ENCODE measurements around the gene EIF3D. TPM values are rescaled to one million over a fixed set of nuclear protein-coding genes. Genes with fewer than 3 reads are reported as not detected.

EIF3D gene
- total RNA-seq, 1 donor, result 389 TPM

DNA sequence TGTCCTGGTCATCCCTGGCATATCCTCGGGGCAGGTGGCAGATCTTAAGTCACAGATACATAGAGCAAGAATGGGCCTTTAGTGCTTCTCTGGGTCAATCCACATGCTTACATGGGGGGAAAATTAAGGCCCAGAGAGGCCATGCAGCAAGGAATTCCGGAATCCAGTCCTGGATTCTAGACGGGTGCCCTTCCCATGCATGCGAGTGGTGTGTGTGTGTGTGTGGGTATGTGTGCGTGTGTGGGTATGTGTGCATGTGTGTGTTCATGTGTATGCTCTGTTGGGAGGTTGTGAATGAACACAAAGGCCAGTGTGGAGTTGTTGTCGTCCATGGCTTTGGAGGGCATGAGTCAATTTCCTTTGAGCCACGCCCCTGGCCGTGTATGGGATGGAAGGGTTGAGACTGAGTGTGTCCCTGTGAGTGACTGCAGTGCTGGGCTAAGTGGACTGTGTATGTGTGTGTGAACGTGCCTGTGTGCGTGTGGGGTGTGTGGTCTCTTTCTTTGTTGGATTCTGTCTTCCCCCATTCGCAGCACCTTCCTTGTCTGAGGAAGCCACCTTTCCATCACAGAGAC lies 33.4 kb upstream of the EIF3D start:
- H3K4me3 ChIP-seq (ENCODE audit: low read length), result no peak overlapping the region
- peaks cover 5% of the 10 kb centered on the region for H3K4me1 ChIP-seq (ENCODE audit: insufficient read depth, low read length)

DNA sequence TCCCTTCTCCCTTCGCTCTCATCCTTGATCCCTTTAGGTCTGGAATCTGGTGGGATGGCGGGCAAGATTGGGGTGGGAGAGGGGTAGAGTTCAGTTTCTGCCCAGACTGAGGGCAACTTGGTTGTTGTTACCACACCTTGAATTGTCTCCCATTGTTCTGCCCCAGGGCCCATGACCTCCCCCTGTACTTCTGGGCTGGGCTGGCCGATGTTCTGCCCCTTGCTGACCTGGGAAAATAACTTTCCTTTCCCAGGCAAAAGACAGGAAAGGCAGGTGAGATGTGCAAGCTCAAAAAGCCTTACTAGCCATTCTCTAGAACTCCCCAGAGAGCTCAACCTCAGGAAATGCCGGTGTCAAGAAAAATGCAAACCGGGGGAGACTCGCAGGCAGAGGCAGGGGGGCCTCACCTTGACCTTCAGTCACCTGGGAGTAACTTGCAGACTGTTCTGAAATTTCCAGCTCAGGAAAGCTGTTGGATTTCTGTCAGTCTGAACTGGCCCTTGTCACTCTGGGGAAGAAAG lies 32.4 kb upstream of the EIF3D start:
- peaks cover 5% of the 10 kb centered on the region for H3K4me1 ChIP-seq (ENCODE audit: insufficient read depth, low read length)
- peaks cover 4% of the 10 kb centered on the region for H3K27me3 ChIP-seq (ENCODE audit: insufficient read depth, low read length)
- H3K9me3 ChIP-seq (ENCODE audit: low read depth, low read length), result no peaks in the 10 kb centered on the region
- no peak overlapping the region for H3K4me3 ChIP-seq (ENCODE audit: low read length)

More for the DNA sequence above, 33.4 kb upstream of the EIF3D start:
- Histone ChIP-seq H3K9me3 (ENCODE audit: low read depth, low read length) (no peaks in the 10 kb centered on the region), H3K27me3 (ENCODE audit: insufficient read depth, low read length) (peaks cover 4% of the 10 kb centered on the region)

DNA sequence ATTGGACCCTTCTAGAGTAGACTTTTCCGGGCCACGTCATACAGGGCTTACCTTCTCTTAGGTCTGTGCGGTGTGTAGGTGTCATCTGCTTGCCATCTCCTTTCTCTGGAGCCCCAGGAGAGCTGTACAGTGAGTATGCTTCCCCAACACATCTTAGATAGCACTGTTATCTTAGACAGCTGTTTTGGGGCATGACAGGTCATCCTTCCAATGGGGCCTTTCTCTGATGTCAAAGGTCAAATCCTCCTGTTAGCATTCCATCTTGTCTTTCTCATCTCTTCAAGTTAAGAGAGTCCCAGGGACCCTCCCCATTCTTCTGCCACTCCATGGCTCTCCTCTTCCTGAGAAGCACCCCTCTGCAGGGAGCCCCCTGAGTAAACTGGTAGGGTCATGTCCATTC lies 31.0 kb upstream of the EIF3D start:
- Histone ChIP-seq H3K4me3 (ENCODE audit: low read length) (no peak overlapping the region), H3K9me3 (ENCODE audit: low read depth, low read length) (no peaks in the 10 kb centered on the region), H3K27me3 (ENCODE audit: insufficient read depth, low read length) (peaks cover 4% of the 10 kb centered on the region), H3K4me1 (ENCODE audit: insufficient read depth, low read length) (peaks cover 5% of the 10 kb centered on the region)

DNA sequence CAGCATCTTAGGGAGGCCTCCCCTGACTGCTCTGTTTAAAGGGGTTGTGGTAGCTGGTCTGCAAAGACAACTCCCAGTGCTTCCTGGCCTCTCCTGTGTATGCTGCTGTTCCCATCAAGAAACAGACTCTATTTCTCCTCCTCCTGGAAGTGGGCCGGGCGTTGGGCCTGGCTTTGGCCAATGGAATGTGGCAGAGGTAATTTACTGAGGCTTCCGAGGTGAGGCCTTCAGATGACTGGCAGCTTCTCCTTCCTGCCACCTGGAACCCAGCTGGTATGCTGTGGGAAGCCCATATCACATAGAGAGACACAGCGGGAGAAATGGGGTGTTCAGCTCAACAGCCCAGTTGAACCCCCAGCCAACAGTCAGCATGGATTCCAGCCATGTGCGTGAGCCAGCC lies 25.1 kb upstream of the EIF3D start:
- Histone ChIP-seq H3K27me3 (ENCODE audit: insufficient read depth, low read length) (no peaks in the 10 kb centered on the region), H3K9me3 (ENCODE audit: low read depth, low read length) (no peaks in the 10 kb centered on the region), H3K4me1 (ENCODE audit: insufficient read depth, low read length) (peaks cover 25% of the 10 kb centered on the region), H3K4me3 (ENCODE audit: low read length) (no peak overlapping the region)

DNA sequence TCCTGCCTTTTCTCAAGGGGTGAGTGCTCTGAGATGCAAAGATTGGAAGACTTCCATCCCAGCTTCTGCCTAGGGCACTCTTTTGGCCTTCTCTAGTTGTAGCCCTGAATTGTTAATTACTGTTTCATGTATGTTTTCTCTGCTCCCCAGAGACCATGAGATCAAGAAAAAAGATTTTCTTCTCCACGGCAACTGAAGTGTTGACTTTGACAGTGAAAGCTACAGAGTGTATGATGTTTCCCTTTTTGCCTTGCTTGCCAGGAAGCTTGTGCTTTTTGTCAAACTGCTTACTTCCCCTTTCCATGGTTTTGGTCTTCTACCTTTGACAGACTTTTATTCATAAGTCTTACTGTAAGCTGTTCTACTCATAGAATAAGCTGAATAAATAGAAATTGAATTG lies 23.3 kb upstream of the EIF3D start:
- peaks cover 26% of the 10 kb centered on the region for H3K4me1 ChIP-seq (ENCODE audit: insufficient read depth, low read length)
- no peaks in the 10 kb centered on the region for H3K9me3 ChIP-seq (ENCODE audit: low read depth, low read length)
- no peaks in the 10 kb centered on the region for H3K27me3 ChIP-seq (ENCODE audit: insufficient read depth, low read length)
- no peak overlapping the region for H3K4me3 ChIP-seq (ENCODE audit: low read length)

DNA sequence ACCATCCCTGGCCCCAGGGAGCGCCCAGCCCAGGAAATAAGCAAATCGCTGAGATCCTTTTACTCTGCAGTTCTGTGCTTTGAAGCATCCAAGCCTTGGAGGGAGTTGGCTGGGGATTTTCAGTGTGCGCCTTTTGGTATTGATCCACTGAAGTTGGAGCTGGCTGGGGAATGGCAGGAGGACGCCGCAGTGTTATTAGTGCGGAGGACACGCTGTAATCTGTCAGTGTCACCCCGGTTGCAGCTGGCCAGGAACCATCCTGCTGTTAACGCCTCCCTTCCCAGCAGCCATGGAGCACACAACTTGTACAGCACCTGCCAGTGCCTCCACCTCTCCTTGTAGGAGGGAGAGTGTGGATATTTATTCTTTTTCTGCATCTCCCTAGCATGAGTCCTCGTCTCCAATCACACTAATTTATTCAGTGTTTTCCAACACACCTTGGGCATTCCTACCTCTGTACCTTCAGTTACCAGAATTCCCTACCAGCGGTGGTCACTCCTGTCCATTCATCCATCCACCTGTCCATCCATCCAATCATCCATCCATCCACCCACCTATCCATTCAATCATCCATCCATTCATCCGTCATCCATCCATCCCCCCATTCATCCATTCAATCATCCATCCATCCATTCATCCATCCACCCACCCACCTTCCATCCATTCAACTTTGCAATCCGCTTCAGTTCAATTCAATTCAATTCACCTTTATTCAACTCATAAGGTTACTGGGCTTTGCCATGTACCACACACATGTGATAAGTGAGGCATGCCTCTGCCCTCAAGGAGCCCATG lies 21.9 kb upstream of the EIF3D start:
- H3K4me3 ChIP-seq (ENCODE audit: low read length), result no peak overlapping the region
- no peaks in the 10 kb centered on the region for H3K27me3 ChIP-seq (ENCODE audit: insufficient read depth, low read length)
- peaks cover 26% of the 10 kb centered on the region for H3K4me1 ChIP-seq (ENCODE audit: insufficient read depth, low read length)
- H3K9me3 ChIP-seq (ENCODE audit: low read depth, low read length), result no peaks in the 10 kb centered on the region

DNA sequence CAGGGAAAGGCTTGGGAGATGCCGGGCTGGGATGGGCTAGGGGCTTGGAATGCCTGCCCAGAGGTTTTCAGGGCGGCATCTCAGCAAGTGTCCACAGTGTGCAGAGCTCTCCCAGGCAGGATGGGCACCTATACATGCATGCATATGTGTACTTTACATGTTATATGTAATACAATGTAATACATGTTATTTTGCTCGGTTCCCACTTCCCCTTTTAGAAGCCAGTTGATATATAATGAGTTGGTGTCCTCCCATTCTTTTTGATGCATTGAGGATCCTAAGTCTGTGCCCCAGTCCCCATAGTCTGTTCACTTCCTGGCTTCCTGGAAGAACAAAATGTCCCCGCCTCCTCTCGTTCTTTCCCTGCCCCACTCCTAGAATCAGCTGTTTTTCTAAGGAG lies 20.1 kb upstream of the EIF3D start:
- H3K4me3 ChIP-seq (ENCODE audit: low read length), result no peak overlapping the region
- H3K9me3 ChIP-seq (ENCODE audit: low read depth, low read length), result no peaks in the 10 kb centered on the region
- H3K27me3 ChIP-seq (ENCODE audit: insufficient read depth, low read length), result no peaks in the 10 kb centered on the region
- peaks cover 26% of the 10 kb centered on the region for H3K4me1 ChIP-seq (ENCODE audit: insufficient read depth, low read length)

DNA sequence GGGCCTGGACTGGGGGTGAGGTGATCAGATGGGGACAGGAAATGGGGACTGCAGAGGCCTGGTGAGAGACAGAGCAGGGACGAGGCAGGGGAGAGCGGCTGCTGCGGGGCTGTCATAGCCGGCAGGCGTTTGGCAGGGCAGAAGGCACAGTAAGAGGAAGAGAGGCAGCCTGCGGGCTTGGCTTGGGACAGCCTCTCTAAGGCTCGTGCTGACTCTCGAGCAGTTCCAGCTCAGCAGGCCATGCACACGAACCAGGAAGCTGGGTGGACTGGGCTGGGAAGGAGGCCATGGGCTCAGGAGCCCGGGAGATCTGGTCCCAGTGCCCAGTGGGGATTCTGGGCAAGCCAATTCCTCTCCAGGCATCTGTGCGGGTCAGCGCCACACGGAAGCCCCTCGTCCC lies 19.6 kb upstream of the EIF3D start:
- Histone ChIP-seq H3K27me3 (ENCODE audit: insufficient read depth, low read length) (no peaks in the 10 kb centered on the region), H3K4me1 (ENCODE audit: insufficient read depth, low read length) (peaks cover 26% of the 10 kb centered on the region), H3K4me3 (ENCODE audit: low read length) (no peak overlapping the region), H3K9me3 (ENCODE audit: low read depth, low read length) (no peaks in the 10 kb centered on the region)

DNA sequence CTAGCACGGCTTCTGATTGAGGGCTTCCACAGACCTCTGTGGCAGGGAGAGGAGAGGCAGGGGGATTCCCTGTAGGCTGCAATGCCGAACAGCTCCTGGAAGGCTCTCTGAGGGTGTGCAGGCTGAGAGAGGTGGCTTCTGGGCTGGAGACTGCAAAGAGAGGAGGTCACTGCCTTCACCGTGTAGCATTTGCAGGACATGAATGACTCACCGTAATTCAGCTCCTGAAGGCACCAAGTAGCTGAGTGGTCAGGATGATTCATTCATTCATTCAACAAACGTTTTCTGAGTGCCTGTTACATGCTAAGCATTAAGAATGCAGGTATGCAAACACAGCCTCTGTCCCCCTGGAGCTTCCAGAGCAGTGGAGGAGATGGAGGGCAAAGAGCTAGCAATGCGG lies 18.0 kb upstream of the EIF3D start:
- Histone ChIP-seq H3K4me1 (ENCODE audit: insufficient read depth, low read length) (peaks cover 16% of the 10 kb centered on the region), H3K9me3 (ENCODE audit: low read depth, low read length) (no peaks in the 10 kb centered on the region), H3K27me3 (ENCODE audit: insufficient read depth, low read length) (no peaks in the 10 kb centered on the region), H3K4me3 (ENCODE audit: low read length) (no peak overlapping the region)

DNA sequence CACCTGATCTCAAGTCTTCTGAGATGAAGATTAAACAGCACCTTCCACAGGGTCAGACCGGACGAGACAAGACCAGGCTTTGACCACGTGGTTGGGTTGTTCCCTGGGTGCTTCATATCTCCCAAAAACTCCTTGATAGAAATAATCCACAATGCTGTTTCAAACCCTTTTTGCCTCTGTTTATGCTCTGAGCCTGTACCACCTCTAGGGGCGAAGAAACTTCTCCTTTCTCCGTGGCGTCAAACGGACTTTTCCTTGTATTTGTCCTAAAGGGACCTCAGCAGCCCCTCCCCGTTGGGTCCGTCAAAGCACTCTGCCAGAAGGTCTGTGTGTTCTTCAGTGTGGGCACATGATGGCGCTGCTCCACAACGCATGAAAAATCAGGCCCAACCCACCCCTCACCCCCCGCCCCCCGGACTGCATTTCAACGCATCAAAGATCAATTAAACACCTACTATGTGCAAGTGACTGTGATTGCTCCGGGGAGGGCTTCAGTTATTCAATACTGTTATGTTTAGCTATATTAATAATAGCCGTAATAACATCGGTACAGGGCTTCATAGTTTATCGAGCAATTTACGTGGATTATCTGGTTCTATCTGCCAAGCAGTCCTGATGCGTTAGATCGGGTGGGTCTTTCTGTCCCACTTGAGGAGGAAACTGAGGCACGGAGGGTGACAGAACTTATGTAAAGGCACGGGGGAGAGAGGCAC lies 17.3 kb upstream of the EIF3D start:
- Histone ChIP-seq H3K27me3 (ENCODE audit: insufficient read depth, low read length) (no peaks in the 10 kb centered on the region), H3K4me3 (ENCODE audit: low read length) (no peak overlapping the region), H3K9me3 (ENCODE audit: low read depth, low read length) (no peaks in the 10 kb centered on the region), H3K4me1 (ENCODE audit: insufficient read depth, low read length) (peaks cover 9% of the 10 kb centered on the region)

DNA sequence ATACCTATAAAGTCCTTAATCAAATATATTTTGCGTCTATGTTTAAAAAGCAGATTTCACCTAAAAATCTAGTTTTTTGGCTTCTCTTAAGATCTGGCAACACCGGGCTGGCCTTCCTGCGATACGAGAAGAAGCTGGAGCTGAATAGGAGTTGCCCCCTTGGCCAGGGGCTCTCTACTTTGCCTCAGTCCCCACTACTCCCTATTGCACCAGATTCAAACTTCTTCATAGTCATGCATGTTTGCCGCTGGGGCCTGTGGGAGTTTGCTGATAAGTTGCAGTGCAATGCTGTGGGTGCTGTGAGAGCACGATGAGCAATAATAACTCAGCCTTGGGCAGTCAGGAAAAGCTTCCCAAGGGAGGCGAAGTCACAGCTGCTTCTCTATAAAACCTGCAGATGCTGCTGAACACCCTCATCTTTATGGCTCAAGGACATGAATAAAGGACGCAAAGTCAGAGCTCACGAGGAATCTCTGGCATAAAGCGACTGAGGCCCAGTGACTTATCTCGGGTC lies 15.2 kb upstream of the EIF3D start:
- Histone ChIP-seq H3K9me3 (ENCODE audit: low read depth, low read length) (no peaks in the 10 kb centered on the region), H3K4me1 (ENCODE audit: insufficient read depth, low read length) (peaks cover 1% of the 10 kb centered on the region), H3K4me3 (ENCODE audit: low read length) (no peak overlapping the region), H3K27me3 (ENCODE audit: insufficient read depth, low read length) (no peaks in the 10 kb centered on the region)

DNA sequence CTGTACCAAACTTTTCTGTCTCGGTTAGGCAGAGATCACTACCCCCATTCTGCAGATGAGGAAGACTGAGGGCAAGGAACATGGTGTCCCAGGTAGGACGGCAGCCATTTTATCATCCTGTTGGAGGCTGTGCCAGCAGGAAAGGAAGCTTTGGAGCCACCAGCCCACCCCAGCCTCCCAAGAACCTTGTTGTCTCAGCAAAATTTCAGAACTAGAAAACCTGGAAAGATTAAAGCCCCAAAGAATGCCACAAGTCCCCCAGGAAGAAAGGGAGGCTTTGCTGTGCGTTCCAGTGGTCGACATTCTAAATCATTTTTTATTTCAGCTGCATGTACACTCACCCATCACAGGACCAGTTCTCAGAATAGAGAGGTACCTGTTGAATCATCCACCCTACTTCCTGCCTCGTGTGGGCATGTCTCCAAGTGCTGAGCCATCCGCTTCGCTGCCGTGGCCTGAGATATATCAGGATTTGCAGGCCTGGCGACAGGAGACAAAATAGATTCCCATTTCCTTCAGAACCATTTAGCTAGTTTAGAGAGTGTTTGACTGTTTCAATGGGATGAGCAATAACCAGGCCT lies 13.0 kb upstream of the EIF3D start:
- Histone ChIP-seq H3K27me3 (ENCODE audit: insufficient read depth, low read length) (no peaks in the 10 kb centered on the region), H3K4me1 (ENCODE audit: insufficient read depth, low read length) (no peaks in the 10 kb centered on the region), H3K9me3 (ENCODE audit: low read depth, low read length) (no peaks in the 10 kb centered on the region), H3K4me3 (ENCODE audit: low read length) (no peak overlapping the region)

DNA sequence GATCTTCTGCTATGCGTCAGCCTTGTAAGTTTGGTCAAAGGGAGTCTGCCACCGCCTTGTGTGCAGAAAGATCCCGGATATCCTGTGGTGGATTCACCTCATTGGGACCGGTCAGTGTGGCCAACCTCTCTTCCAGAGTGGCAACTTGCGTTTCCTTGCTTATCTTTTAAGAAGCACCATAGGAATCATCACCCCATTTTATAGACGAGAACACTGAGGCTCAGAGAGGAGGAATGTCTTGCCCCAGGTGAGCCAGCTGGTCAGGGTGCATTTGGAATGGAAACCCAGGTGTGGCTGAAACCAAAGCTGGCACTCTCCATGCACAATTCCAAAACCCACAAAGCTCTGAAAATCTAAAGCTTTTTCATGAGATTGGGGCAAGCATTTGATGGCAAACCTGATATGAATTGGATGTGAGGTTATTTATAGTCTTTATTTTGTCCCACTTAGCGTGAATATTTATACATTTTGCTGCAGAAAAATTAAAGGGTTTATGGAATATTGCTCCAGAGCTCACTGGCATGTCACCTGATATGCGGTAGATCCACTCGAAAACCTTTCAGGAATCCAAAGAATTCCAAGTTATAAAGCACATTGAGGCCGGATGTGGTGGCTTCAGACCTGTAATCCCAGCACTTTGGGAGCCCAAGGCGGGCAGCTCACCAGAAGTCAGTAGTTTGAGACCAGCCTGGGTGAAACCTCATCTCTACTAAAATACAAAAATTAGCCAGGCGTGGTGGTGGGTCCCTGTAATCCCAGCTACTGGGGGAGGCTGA lies 12.1 kb upstream of the EIF3D start:
- Histone ChIP-seq H3K27me3 (ENCODE audit: insufficient read depth, low read length) (no peaks in the 10 kb centered on the region), H3K4me3 (ENCODE audit: low read length) (no peak overlapping the region), H3K9me3 (ENCODE audit: low read depth, low read length) (no peaks in the 10 kb centered on the region), H3K4me1 (ENCODE audit: insufficient read depth, low read length) (no peaks in the 10 kb centered on the region)

DNA sequence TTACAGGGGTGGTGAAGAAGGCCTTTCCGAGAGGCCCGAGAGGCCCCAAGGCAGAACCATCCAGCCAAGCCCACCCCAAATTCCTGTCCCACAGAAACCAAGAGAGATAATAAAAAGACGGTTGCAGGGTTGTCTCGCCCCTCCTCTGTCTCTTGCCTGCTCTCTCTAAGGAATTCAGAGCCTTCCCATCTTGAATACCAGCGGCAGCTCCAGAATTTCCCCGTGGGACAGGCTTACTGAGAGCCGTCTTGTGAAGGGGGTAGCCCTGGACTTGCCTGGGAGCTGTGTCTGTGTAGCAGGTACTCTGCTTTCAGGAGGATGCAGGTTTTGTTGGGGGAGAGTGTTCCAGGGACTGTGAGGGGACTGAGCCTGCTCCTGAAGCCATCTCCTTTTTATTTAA lies 9.6 kb upstream of the EIF3D start:
- no peaks in the 10 kb centered on the region for H3K9me3 ChIP-seq (ENCODE audit: low read depth, low read length)
- H3K27me3 ChIP-seq (ENCODE audit: insufficient read depth, low read length), result no peaks in the 10 kb centered on the region
- no peaks in the 10 kb centered on the region for H3K4me1 ChIP-seq (ENCODE audit: insufficient read depth, low read length)
- no peak overlapping the region for H3K4me3 ChIP-seq (ENCODE audit: low read length)

All from mononuclear cell (primary cell).